MM.1S (cell line): Measurements from ENCODE around the gene CAPZA2.

Experiments
- EZH2 ChIP-seq: fragments of 300-600 bp; sonication (generic); optimal IDR thresholded peaks from 2 replicates; pipeline ENCODE3; 2017; ENCODE audit warnings: low read depth, mild to moderate bottlenecking, antibody characterized with exemption, low read length, mixed read lengths
- EZH2phosphoT487 ChIP-seq: fragments of 300-600 bp; sonication (generic); IDR thresholded peaks from 2 replicates; pipeline ENCODE4 v1.6.1; 2018; ENCODE audit warnings: antibody characterized with exemption, low read length
- TF ChIP-seq, protein P1 (sequence below): fragments of 300-600 bp; sonication (generic); IDR thresholded peaks from 2 replicates; pipeline ENCODE4 v1.5.1; 2016; ENCODE audit warnings: antibody characterized with exemption, low read length, mixed read lengths

DNA sequence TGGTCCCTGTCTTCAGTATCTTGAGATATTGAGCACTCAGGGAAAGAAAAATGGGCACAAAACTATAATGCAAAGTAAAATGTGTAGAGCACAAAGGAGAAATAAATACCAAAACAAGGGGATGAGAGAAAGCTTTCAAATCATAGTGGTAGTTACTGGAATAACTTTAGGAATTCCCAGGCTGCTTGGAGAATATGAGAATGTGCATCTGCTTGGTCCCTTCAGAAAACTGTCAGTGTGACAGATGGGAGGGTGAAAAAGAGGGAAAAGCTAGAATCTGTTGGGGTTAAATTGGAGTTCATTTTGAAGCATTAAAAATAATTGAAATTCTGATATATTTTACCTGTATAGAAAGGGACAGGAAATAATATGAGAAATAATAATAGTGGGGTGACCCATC is 106.2 kb downstream of the CAPZA2 start:
- TF ChIP-seq, protein P1, sequence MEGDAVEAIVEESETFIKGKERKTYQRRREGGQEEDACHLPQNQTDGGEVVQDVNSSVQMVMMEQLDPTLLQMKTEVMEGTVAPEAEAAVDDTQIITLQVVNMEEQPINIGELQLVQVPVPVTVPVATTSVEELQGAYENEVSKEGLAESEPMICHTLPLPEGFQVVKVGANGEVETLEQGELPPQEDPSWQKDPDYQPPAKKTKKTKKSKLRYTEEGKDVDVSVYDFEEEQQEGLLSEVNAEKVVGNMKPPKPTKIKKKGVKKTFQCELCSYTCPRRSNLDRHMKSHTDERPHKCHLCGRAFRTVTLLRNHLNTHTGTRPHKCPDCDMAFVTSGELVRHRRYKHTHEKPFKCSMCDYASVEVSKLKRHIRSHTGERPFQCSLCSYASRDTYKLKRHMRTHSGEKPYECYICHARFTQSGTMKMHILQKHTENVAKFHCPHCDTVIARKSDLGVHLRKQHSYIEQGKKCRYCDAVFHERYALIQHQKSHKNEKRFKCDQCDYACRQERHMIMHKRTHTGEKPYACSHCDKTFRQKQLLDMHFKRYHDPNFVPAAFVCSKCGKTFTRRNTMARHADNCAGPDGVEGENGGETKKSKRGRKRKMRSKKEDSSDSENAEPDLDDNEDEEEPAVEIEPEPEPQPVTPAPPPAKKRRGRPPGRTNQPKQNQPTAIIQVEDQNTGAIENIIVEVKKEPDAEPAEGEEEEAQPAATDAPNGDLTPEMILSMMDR = no peak
- no peak for TF ChIP-seq EZH2
- no peak for TF ChIP-seq EZH2phosphoT487
